Measurements from ENCODE around the gene TXK. TPM values are rescaled to one million over a fixed set of nuclear protein-coding genes. Genes with fewer than 3 reads are reported as not detected.
"Not testable (repeated sequence)": the region's sequence is repeated elsewhere in the genome, so short reads cannot be mapped to it uniquely, and the experiment has no call there.

TXK gene
- total RNA-seq (2014; rRNA removed; shearing (Covaris generic); ENCODE audit: low replicate concordance): 0.38 TPM in 1 of 2 replicates, not detected in the other

DNA sequence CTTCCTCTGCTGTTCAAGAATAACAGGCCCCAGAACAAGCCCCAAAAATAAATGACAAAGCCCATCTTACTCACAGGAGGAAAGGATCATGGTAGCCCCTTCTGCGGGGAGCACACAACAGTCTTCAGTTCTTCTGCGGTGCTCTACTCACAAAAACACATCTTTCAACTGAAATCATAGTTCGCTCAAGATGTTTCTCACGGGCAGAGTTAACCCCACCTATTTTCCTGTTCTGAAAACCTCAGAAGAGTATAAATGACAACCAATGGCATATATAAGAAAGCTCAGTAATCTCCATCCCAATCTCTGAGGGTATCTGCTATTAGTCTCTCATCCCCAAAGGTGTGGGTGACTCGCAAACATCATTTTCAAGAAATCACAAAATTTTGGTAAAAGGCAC lies at the start of gene TXK:
TXK (minus strand) TSS at position 170 of the 400 bp plus-strand sequence; CDS start at position 90, 80 bp downstream.
- in situ Hi-C loops (cut with HindIII; ENCODE audit: low pct_unique_long_range_greater_than_20kb, low sequenced_read_pairs): no loop called here
- no peak for DNase-seq (ENCODE audit: low read depth)

DNA sequence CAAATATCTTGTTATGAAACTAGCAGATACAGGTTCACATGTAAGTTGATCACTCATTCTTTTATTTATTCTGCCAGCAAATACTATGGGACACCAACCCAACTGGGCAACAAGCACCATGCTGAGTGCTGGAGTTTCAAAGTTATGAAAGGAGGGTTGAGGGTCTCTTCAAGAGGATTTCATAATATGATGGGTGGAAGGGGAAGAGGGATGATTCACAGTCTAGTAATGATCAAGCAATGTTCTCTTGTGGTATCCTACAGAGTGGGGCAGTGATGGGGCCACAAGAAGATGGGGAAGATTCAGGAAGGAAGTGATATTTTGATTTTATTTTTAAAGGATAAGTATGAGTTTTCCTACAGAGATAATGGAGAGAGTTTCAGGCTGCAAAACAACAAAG lies 46.2 kb upstream of the TXK start:
- in situ Hi-C loops (cut with HindIII; ENCODE audit: low pct_unique_long_range_greater_than_20kb, low sequenced_read_pairs): no loop called here
- no peak for DNase-seq (ENCODE audit: low read depth)

DNA sequence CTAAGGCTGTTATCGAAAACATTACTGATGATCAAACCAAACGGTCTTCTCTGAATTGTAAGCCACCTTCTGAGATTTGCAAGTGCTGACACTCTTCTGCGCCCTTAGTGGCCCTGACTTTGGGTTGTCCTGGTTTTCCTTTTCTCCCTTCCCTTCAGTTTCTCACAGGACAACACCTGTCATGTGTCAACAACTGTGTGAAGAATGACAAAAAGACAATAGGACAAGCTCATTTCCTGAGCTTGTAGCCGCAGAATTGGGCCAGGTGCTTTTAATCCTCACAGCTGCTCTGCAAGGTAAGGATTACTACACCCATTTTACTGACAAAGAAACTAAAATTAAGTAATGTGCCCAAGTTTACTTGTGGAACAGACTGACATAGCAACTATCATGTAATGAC lies 44.9 kb upstream of the TXK start:
- DNase-seq (ENCODE audit: low read depth): no peak

DNA sequence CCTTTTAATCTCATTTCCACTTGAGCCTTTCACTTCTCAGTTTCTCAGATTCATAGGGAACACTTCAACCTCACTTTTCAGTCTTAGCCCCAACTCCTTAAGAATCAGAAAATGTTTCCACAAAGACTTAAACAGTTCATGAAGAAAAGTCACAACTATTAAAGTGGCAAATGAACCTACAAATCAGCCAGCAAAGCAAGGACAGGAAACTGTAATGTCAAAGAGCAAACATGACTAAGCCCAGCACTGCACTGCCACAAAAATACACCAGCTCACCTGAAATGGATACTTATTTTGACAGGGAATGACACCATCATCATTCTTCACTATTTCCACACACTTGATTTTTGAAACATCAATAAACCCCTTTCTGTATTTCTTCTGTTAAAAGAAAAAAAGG lies 41.8 kb upstream of the TXK start:
- DNase-seq (ENCODE audit: low read depth): peak; percentile 8
- in situ Hi-C loops (cut with HindIII; ENCODE audit: low pct_unique_long_range_greater_than_20kb, low sequenced_read_pairs): no loop called here

More for the DNA sequence above, 44.9 kb upstream of the TXK start:
- in situ Hi-C loops (cut with HindIII; ENCODE audit: low pct_unique_long_range_greater_than_20kb, low sequenced_read_pairs): no loop called here

DNA sequence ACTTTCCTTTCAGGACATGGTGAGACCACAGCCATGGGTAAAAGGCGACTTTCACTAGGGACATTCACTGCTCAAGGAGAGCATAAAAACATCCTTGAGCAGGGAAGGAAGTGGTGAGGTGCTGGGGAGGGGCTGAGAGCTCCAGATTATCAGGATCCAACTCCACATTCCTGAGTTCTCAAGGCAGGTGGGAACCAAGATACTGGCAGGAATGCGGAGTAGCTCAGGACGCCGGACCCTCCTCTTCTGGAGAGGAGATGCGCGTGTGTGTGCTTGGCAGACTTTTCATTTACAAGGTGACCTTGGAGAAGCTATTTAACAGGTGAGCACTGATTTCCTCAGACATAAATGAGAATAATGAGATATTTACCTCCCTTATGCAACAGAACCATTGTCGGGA lies 41.3 kb upstream of the TXK start:
- in situ Hi-C loops (cut with HindIII; ENCODE audit: low pct_unique_long_range_greater_than_20kb, low sequenced_read_pairs): no loop called here
- no peak for DNase-seq (ENCODE audit: low read depth)

DNA sequence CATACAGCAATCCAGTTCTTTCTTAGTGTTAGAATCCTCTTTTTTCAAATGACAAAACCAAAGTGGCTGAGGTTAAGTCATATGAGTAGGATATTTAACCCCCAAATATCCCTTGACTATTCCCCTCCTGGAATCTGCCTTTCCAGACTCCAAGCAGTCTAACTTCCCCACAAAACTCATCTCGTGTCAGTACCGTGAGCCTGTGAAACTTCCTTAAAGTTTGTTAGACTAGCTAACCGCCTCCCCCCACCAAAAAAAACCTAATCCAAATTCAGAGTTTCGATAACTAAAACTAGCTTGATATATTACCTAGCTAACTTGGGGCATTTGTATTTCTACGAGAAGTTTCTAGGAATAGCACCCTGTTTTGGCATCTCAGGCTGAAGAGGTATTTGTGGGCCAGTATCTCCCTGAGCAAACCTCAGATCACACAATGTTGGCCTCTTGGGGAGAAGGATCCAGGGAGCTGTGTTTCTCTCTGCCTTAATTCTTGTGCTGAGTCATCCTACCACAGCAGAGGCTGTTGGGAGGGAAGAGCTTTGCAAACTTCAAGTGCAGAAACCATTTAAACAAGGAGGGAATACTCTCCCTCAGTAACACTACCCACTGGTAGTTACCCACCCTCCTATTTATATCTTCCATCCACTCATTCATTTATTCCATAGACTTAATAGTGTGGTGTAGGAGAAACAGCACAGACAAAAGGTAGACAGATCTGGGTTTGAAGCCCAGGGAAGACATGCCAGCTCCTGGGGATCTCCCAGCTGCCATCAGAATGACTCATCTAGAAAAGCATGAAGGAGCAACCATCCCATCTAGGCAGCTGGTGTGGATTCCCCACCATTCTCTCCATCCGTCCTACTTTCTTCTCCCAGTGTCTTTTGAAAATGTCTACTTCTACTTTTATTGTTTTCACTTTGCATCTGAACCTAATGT lies 39.3 kb upstream of the TXK start:
- in situ Hi-C loops (cut with HindIII; ENCODE audit: low pct_unique_long_range_greater_than_20kb, low sequenced_read_pairs): no loop called here
- peak; percentile 86 for DNase-seq (ENCODE audit: low read depth)

DNA sequence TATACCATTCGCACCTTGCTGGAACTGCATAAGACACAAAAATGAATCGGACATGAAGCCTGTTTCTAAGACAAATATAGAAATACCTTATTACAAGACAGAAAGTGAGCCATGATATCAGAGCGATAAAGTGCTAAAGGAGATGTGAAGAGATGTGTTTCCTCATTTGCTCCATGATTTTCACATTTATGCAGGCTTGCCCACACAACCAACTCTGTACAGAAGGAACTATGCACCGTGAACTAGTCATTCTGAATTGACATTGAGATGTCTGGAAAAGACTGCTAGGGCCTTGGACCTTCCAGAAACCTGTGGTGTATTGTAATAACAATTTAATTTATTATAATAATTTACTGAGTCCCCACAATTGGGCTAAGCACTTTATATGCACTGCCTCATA lies 38.6 kb upstream of the TXK start:
- no peak for DNase-seq (ENCODE audit: low read depth)
- in situ Hi-C loops (cut with HindIII; ENCODE audit: low pct_unique_long_range_greater_than_20kb, low sequenced_read_pairs): no loop called here

DNA sequence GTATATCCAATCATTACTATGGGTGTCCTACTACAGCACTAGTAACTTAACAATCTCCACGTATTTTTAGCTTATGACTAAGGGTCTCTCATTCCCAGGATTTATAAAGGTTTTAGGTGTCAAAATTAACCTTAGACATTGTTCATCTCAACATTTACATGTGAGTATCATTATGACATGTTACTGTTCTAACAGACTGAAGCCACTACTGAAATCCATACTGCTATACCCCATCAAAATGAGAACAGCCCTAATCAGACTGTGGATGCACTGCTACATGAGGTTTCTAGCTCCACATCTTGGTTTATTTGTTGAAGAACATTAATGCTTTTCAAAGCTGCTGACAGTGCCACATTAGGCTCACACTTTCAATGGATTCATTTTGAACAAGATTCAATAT lies 35.6 kb upstream of the TXK start:
- no peak for DNase-seq (ENCODE audit: low read depth)
- in situ Hi-C loops (cut with HindIII; ENCODE audit: low pct_unique_long_range_greater_than_20kb, low sequenced_read_pairs): no loop called here

DNA sequence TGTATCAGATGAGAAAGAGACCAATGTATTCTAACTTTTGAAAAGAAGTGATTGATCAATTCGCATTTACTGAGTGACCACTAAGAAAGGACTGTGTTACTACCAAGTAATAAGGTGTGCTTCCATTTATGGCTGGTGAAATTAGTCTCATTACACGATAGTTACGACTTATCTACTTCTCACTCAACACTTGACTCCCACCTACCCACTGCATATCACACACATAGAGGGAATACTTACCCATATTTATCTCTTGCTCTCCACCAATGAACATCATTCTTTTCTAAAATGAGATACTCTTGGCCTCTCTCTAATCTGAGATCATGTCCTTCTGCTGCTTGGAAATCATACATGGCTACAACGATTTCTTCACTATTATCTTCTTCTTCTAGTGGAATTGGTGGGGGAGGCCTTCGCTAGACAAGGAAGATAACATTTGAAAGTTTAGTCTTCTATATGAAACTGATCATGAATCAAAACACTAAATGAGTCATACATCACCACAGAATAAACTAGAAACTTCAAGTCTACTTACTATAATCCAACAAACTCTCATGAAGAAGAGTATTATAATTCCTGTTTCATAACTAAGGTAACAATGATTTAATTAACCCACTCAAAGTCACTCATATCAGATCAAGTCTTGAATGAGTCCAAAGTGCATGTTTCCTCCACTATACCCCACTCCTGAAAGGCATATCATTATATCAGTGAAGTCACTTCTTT lies 33.7 kb upstream of the TXK start:
- no peak for DNase-seq (ENCODE audit: low read depth)
- in situ Hi-C loops (cut with HindIII; ENCODE audit: low pct_unique_long_range_greater_than_20kb, low sequenced_read_pairs): no loop called here

DNA sequence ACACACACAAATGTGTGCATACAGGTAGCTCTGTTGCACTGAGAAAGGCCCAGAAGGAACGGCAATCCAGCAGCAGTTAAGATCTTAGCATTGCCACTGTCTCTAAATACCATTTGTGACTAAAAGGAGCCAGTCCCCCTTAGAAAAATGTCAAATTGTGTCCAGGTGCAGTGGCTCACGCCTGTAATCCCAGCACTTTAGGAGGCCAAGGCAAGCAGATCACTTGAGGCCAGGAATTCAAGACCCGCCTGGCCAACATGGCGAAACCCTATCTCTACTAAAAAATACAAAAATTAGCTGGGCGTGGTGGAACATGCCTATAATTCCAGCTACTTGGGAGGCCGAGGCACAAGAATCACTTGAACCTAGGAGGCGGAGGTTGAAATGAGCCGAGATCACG lies 30.5 kb upstream of the TXK start:
- not testable (repeated sequence) for DNase-seq (ENCODE audit: low read depth)

DNA sequence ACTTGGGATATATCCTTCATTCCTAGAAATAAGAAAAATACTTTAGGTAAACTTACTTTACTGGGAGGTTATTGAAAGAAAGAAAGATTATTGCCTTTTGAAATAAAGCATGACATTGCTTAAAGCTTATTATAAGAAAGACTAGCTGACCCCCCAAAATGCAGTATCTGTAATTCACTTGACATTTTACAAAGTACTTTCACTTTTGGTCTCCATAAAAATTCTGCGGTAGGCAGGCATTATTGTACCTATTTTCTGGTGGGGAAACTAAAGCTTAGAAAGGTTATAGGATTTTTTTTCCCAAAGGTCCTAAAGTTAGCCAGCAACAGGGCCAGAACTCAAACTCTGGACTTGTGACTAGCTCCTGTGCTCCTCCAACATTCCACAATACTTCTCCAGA lies 29.7 kb upstream of the TXK start:
- in situ Hi-C loops (cut with HindIII; ENCODE audit: low pct_unique_long_range_greater_than_20kb, low sequenced_read_pairs): no loop called here

More for the DNA sequence above, 30.5 kb upstream of the TXK start:
- in situ Hi-C loops (cut with HindIII; ENCODE audit: low pct_unique_long_range_greater_than_20kb, low sequenced_read_pairs): not testable (repeated sequence)

DNA sequence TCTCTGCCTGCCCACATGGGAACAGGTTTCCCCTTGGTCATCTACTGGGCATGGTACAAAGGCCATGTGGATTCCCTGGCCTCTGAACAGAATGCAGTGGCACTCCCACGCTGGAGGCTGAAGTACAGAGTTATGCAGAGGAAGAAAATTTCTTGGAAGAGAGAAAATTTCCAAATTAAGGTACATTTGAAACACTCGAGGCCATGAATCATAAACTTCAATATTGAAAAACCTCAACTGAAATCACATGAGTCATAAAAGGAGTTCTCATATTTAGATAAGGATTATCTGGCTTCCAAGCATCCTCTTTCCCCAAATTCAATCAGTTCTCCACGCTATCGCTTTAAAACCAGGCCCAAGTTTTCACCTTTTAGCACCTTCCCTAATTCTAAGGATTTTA lies 28.1 kb upstream of the TXK start:
- in situ Hi-C loops (cut with HindIII; ENCODE audit: low pct_unique_long_range_greater_than_20kb, low sequenced_read_pairs): no loop called here
- DNase-seq (ENCODE audit: low read depth): no peak

More for the DNA sequence above, 29.7 kb upstream of the TXK start:
- no peak for DNase-seq (ENCODE audit: low read depth)

DNA sequence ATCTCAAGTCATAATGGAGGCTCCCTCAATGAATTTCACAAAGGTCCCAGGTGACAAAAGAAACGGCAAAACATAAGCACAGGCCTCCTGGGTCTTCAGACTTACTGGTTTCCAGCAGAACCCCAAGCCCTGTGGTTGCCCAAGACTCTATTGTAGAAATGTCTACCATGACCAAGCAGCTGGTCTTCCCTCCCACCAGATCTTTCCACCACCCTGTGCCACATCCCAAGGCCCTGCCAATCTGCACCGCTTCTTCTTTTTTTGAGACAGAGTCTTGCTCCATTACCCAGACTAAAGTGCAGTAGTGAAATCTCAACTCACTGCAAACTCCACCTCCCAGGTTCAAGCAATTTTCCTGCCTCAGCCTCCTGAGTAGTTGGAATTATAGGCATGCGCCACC lies 23.2 kb upstream of the TXK start:
- no peak for DNase-seq (ENCODE audit: low read depth)
- in situ Hi-C loops (cut with HindIII; ENCODE audit: low pct_unique_long_range_greater_than_20kb, low sequenced_read_pairs): no loop called here

DNA sequence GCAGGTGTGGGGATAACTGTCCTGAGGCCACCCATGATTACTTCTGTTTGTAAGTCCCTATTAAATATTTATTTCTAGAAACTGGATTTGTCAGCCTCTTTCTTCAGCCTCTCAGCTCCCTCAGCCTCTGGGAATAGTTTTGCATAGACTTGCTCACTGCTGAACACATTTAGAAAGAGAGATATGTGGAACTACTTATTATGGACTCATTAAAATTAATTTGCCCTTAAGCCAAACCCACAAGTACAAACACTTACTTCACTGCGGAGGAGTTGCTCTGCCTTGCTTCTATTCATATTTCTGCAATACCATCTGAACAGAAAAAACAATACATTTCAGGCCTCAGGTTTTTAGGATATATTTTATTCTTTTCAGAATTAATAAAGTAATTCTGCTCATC lies 22.4 kb upstream of the TXK start:
- DNase-seq (ENCODE audit: low read depth): no peak
- in situ Hi-C loops (cut with HindIII; ENCODE audit: low pct_unique_long_range_greater_than_20kb, low sequenced_read_pairs): no loop called here

DNA sequence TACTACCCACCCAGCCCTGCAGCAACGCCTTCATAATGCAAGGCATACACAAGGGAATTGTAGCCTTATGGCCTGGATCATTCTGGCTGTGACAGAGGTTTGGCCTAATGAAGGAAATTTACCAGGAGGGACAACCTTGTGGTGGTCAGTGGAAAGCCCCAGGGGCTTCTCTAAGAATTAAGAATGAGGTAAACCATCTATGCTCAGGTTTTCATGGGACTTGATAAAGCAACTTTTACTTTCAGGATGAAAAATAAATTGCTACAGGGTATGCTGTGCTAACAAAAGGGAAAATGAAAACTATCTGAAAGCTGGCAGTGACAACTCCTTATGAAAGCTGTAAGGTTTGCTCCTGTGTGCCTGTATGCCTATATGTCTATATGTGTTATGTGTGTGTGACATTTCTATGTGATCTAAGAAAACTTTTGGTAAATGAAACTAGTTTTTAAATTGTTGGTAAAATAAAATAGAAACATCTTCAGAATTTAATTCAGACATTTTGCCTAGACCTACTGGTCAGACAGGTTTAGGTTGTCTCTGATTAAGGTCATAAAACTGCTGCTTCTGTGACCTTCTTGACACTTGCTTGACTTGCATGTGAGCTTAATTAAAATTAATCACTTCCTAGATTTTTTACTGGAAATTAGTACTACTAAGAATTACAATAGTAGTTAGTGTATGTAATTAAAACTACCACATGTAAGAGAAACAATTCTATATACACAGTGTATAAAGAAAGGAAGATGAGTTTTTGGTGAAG lies 19.9 kb upstream of the TXK start:
- in situ Hi-C loops (cut with HindIII; ENCODE audit: low pct_unique_long_range_greater_than_20kb, low sequenced_read_pairs): no loop called here
- no peak for DNase-seq (ENCODE audit: low read depth)

DNA sequence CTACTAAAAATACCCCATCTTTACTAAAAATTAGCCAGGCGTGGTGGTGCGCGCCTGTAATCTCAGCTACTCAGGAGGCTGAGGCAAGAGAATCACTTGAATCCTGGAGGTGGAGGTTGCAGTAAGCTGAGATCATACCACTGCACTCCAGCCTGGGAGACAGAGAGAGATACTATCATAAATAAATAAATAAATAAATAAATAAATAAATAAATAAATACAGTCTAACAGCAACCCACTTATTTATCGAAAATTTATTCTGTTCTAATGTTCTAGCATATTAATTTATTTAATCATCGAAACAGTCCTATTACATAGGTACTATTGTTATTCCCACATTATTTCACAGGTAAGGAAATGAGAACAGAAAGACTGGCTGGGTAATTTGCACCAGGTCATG lies 18.2 kb upstream of the TXK start:
- in situ Hi-C loops (cut with HindIII; ENCODE audit: low pct_unique_long_range_greater_than_20kb, low sequenced_read_pairs): no loop called here
- no peak for DNase-seq (ENCODE audit: low read depth)

DNA sequence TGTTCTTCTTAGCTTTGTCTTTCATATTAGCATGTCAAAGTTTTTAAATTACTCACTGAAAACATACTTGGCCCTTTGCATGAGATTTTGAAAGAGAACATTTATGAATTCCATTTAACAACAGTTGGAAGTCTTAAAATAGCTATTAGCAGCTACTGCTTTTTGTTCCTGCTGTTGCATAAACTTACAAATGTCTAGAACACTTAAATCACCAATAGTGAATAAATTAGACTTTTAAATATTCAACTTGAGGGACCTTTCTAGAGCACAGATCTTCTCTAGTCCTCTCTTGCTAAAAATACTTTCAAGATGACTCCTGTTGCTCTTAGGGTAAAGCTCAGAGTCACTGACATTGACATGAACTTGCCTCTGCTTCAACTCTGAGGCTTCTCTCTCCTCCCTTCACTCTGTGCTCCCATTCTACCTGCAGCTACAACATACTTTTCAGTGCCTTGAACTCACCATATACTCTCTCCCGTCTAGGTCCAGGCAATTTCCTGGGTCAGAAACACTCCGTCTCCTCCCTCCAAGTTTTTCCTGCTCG lies 15.8 kb upstream of the TXK start:
- no peak for DNase-seq (ENCODE audit: low read depth)
- in situ Hi-C loops (cut with HindIII; ENCODE audit: low pct_unique_long_range_greater_than_20kb, low sequenced_read_pairs): no loop called here

DNA sequence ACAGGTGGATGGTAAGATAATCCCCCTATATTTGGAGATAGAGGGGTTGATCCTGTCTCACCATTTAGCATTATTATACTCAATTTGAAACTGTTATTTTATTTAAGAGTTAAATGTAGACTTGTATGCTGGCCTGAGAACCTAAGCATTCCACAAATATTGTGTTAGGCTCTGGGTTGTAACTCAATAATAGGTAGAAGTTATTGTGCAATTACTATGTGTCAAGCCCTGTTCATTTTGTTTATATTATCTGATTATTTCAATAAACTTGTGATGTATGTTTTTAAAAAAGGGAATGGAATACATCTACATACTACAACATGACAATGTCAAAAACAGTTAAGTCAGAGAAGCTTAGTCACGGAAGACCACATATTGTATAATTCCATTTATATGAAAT lies 13.6 kb upstream of the TXK start:
- no peak for DNase-seq (ENCODE audit: low read depth)
- in situ Hi-C loops (cut with HindIII; ENCODE audit: low pct_unique_long_range_greater_than_20kb, low sequenced_read_pairs): no loop called here

Data from Caki2 (cell line).